SU-DHL-6 (cell line): ENCODE data around the gene PIK3C2G.

Experiments
- H2AFZ ChIP-seq: fragments of 200-600 bp; sonication (generic); 2 replicates; pipeline ENCODE4 v1.6.1; 2014; ENCODE audit warnings: low read depth, mild to moderate bottlenecking, moderate library complexity, mixed read lengths, antibody characterized with exemption, low read length; ENCODE audit not compliant: severe bottlenecking
- H3F3A ChIP-seq: fragments of 200-600 bp; shearing (Covaris generic); 2 replicates; pipeline ENCODE4 v1.6.0; 2016; ENCODE audit warnings: antibody characterized with exemption, mild to moderate bottlenecking; ENCODE audit not compliant: insufficient read depth
- H3K27ac ChIP-seq: fragments of 200-600 bp; sonication (generic); 2 replicates; pipeline ENCODE4 v1.5.1; 2016; ENCODE audit warnings: low read depth, mild to moderate bottlenecking, low read length, moderate library complexity, mixed read lengths
- H3K27me3 ChIP-seq: fragments of 200-600 bp; sonication (generic), shearing (Covaris generic); 2 replicates; pipeline ENCODE4 v1.6.0; 2014; ENCODE audit warnings: mild to moderate bottlenecking, low read length
- H3K36me3 ChIP-seq: fragments of 200-600 bp; sonication (generic); 2 replicates; pipeline ENCODE4 v1.6.1; 2014; ENCODE audit warnings: mild to moderate bottlenecking, low read length, mixed read lengths
- H3K4me2 ChIP-seq: fragments of 300-600, 200-600 bp; shearing (Covaris generic), sonication (generic); 2 replicates; pipeline ENCODE4 v1.6.0; 2014; ENCODE audit warnings: low read length, low read depth, mild to moderate bottlenecking; ENCODE audit not compliant: poor library complexity, severe bottlenecking
- H3K4me3 ChIP-seq: fragments of 200-600 bp; sonication (generic); 2 replicates; pipeline ENCODE4 v1.5.1; 2014; ENCODE audit warnings: antibody characterized with exemption, low read length, mild to moderate bottlenecking, mixed read lengths; ENCODE audit not compliant: insufficient read depth, poor library complexity, severe bottlenecking
- H3K79me2 ChIP-seq: fragments of 200-600 bp; sonication (generic); 2 replicates; pipeline ENCODE4 v1.6.1; 2014; ENCODE audit warnings: mild to moderate bottlenecking, low read length, moderate library complexity; ENCODE audit not compliant: insufficient read depth
- H3K9ac ChIP-seq: fragments of 200-600 bp; sonication (generic); 2 replicates; pipeline ENCODE4 v1.7.0; 2014; ENCODE audit warnings: mild to moderate bottlenecking, low read length
- H3K9me2 ChIP-seq: fragments of 200-600 bp; sonication (generic); replicated peaks from 2 replicates; pipeline ENCODE4 v1.6.1; 2014; ENCODE audit warnings: low read length; ENCODE audit not compliant: insufficient read depth
- H3K9me3 ChIP-seq: fragments of 200-600 bp; sonication (generic); 2 replicates; pipeline ENCODE4 v1.6.1; 2014; ENCODE audit warnings: low read length, mixed read lengths; ENCODE audit not compliant: insufficient read depth
- H4K20me1 ChIP-seq: fragments of 200-600 bp; sonication (generic); 2 replicates; pipeline ENCODE4 v1.6.1; 2014; ENCODE audit warnings: low read depth, mild to moderate bottlenecking, antibody characterized with exemption, low read length, moderate library complexity, mixed read lengths
- EZH2phosphoT487 ChIP-seq: fragments of 200-600 bp; sonication (generic), shearing (Covaris generic); conservative IDR thresholded peaks from 2 replicates; pipeline ENCODE4 v1.6.1; 2018; ENCODE audit warnings: mild to moderate bottlenecking, antibody characterized with exemption, low read length, moderate library complexity, mixed read lengths
- TF ChIP-seq, protein P1 (sequence below): fragments of 200-600 bp; sonication (generic); IDR thresholded peaks from one replicate; pipeline ENCODE4 v1.5.1; 2017; ENCODE audit warnings: antibody characterized with exemption, mild to moderate bottlenecking, low read length, moderate library complexity; ENCODE audit not compliant: insufficient read depth, poor library complexity, severe bottlenecking

Gene PIK3C2G

DNA sequence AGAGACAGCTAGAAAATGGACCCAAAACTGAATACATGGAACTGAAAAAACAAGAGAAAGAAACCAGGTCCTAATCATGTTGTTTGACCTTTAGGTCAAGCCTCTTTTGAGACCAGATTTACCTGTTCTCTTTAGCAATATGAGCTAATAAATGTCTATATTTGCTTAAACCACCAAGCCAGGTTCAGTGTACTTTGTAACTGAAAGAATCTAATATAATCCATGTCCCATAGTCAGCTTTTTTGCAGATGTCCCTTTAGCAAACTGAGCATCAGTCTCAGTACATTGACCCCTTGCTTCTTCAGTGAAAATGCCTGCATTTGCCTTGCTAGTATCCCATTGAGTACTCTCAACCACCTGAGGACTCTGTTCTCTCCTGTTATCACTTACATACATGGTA lies 414.8 kb downstream of the PIK3C2G start:
- Histone ChIP-seq H3K4me2 (no peak overlapping the region), H4K20me1 (no peaks in the 10 kb centered on the region), H2AFZ (no peak overlapping the region), H3K9me2 (0 out of 2 replicates have a peak, but pooled peaks cover 4% of the 10 kb centered on the region), H3K27me3 (no peaks in the 10 kb centered on the region), H3K9me3 (no peaks in the 10 kb centered on the region), H3K9ac (no peak overlapping the region), H3K4me3 (no peak overlapping the region), H3K27ac (no peak overlapping the region), H3K36me3 (no peaks in the 10 kb centered on the region), H3F3A (no peaks in the 10 kb centered on the region), H3K79me2 (no peaks in the 10 kb centered on the region)
- no peak for TF ChIP-seq EZH2phosphoT487
- TF ChIP-seq, protein P1, sequence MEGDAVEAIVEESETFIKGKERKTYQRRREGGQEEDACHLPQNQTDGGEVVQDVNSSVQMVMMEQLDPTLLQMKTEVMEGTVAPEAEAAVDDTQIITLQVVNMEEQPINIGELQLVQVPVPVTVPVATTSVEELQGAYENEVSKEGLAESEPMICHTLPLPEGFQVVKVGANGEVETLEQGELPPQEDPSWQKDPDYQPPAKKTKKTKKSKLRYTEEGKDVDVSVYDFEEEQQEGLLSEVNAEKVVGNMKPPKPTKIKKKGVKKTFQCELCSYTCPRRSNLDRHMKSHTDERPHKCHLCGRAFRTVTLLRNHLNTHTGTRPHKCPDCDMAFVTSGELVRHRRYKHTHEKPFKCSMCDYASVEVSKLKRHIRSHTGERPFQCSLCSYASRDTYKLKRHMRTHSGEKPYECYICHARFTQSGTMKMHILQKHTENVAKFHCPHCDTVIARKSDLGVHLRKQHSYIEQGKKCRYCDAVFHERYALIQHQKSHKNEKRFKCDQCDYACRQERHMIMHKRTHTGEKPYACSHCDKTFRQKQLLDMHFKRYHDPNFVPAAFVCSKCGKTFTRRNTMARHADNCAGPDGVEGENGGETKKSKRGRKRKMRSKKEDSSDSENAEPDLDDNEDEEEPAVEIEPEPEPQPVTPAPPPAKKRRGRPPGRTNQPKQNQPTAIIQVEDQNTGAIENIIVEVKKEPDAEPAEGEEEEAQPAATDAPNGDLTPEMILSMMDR, result no peak

DNA sequence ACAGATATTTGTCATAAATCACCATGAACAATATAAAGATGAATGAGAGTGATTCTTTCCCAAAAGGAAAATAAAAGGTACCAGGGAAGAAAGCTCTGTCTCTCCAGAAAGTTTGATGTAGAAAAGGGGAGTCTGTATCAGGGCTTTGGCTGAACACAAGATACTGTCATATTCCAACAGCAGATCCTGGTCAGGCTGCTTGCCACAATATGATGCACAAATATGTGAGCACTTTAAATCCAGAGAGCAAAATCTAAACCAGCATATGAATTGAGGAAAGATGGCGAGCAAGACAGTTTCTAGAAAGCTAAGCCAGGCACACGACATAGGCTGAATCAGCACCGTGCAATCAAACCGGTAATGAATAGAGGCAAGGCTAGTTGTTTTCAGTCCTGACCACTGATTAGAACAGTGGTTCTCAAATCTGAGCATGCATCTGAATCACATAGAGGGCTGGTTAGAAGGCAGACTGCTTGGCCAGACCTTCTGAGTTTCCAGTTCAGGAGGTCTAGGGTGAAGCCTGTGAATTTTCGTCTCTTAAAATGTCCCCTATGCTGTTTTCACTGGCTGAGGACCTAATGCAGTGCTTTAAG lies 415.8 kb downstream of the PIK3C2G start:
- Histone ChIP-seq H3K9me3 (no peaks in the 10 kb centered on the region), H4K20me1 (no peaks in the 10 kb centered on the region), H3K9ac (no peak overlapping the region), H3K4me2 (no peak overlapping the region), H3K79me2 (no peaks in the 10 kb centered on the region), H3K9me2 (0 out of 2 replicates have a peak, but pooled peaks cover 4% of the 10 kb centered on the region), H2AFZ (no peak overlapping the region), H3F3A (no peaks in the 10 kb centered on the region), H3K27ac (no peak overlapping the region), H3K27me3 (no peaks in the 10 kb centered on the region), H3K36me3 (no peaks in the 10 kb centered on the region), H3K4me3 (no peak overlapping the region)
- no peak for TF ChIP-seq EZH2phosphoT487
- TF ChIP-seq, protein P1, result no peak

DNA sequence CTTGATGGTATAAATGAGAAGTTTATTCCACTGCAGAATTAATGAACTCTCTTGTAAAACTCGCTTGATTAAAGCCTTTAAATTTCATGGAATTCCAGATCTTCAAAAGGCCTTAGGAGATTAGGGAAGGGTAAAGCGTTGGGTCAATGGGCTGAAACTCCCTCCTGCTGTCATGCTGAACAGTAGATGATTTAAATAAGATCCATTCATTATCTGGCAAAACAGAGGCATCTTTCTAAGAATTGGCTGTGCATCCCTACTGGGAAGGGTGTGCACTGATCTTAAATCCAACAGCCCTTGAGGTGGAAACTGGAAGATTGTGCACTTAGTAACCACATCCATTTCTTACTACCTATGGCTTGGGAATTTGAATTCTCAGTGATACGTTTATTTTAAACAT lies 420.5 kb downstream of the PIK3C2G start:
- H4K20me1 ChIP-seq, result no peaks in the 10 kb centered on the region
- no peaks in the 10 kb centered on the region for H3K9me2 ChIP-seq
- no peak overlapping the region for H3K9ac ChIP-seq
- no peaks in the 10 kb centered on the region for H3K36me3 ChIP-seq
- no peak overlapping the region for H3K4me3 ChIP-seq
- H3K27ac ChIP-seq, result no peak overlapping the region
- H3K79me2 ChIP-seq, result no peaks in the 10 kb centered on the region
- H3F3A ChIP-seq, result no peaks in the 10 kb centered on the region
- no peak overlapping the region for H2AFZ ChIP-seq
- TF ChIP-seq, protein P1, result no peak
- no peak for TF ChIP-seq EZH2phosphoT487
- no peaks in the 10 kb centered on the region for H3K27me3 ChIP-seq
- no peaks in the 10 kb centered on the region for H3K9me3 ChIP-seq
- no peak overlapping the region for H3K4me2 ChIP-seq
